ENCODE measurements around the gene DSC2. TPM values are rescaled to one million over a fixed set of nuclear protein-coding genes. Genes with fewer than 3 reads are reported as not detected.

DSC2 gene
- total and polyA plus RNA-seq, 2 donors (not counting 3 experiments of a cell fraction or from before 2014, with no cell fraction given): under 0.01 TPM; not detected in 1

DNA sequence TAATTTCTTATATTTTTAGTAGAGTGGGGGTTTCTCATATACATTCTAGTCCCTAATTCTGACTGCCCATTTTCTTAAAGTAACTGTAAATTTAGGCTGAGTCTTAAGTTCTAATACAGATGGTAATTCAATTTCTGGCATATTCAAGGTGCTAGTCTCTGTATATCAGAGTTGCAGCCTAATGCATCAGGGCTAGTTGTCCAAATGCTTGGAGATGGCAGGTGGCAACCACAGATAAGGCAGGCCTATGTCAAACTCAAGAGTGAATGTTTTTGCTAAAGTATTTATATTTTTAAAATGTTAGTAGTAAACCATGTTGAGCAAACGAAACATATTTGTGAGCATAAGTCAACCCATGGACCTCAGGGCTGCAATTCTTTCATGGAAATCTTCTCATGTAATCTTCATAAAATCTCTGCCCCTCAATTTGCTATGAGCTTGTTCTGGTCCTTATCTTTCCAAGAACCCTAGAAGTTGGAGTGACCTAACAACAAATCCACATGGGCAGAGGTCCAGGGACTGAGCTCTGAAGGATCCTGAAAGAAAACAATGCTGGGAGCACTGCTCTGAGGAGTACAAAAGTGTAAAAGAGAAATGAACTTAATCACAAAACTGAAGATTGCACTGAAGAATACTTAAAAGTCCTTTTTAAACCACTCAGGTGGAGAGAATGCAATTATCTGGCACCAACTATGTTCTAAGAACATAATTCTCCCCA, 27.3 kb upstream of the DSC2 start:
- intact Hi-C loops (cut with micrococcal nuclease) (no loop called here), dilution Hi-C loops (cut with MboI; ENCODE audit: extremely low pct_ligation_motif_present, low sequenced_read_pairs) (no loop called here)
- Histone ChIP-seq H3K36me3 (ENCODE audit: control insufficient read depth in 2 of 2, extremely low read depth in 1 of 2, insufficient read depth in 2 of 2, low read length in 2 of 2) (no peaks in the 10 kb centered on the region), H3K4me2 (ENCODE audit: insufficient read depth, low read length) (no peak overlapping the region), H3K4me3 (replicated peaks in 1 of 3; ENCODE audit: insufficient read depth in 1 of 3, low read depth in 1 of 3, low read length in 3 of 3) (no peak overlapping the region), H3K4me1 (ENCODE audit: control insufficient read depth, extremely low read depth, insufficient read depth, low read length) (no peaks in the 10 kb centered on the region), H2AFZ (ENCODE audit: low read depth, low read length) (no peak overlapping the region), H3K79me2 (ENCODE audit: control insufficient read depth, insufficient read depth, low read length) (no peaks in the 10 kb centered on the region), H3K9ac (replicated peaks; ENCODE audit: extremely low read depth, insufficient read depth, low read length) (no peak overlapping the region), H3K9me1 (replicated peaks; ENCODE audit: control insufficient read depth, extremely low read depth, insufficient read depth, low read length) (no peaks in the 10 kb centered on the region), H3K27me3 (ENCODE audit: control insufficient read depth in 2 of 2, insufficient read depth in 2 of 2, low read length in 2 of 2) (no peaks in the 10 kb centered on the region), H3K27ac (ENCODE audit: insufficient read depth, low read depth, low read length) (no peak overlapping the region), H3K9me3 (replicated peaks; ENCODE audit: control insufficient read depth, insufficient read depth, low read length) (no peaks in the 10 kb centered on the region), H4K20me1 (replicated peaks; ENCODE audit: control insufficient read depth, extremely low read depth, insufficient read depth, low read length) (no peaks in the 10 kb centered on the region)
- BruUV-seq (replicated peaks): no TSS peak
- no peak for DNase-seq (ENCODE audit: low read depth, low spot score)
- POLR2A ChIA-PET: no interaction called here
- no peak for TF ChIP-seq POLR2A (IDR thresholded peaks at IDR 0.05; ENCODE audit: low read depth, low read length)
- TF ChIP-seq FOS (IDR thresholded peaks at IDR 0.05; ENCODE audit: borderline replicate concordance, insufficient read depth, low read length): no peak
- no peak for TF ChIP-seq JUN (IDR thresholded peaks at IDR 0.05; ENCODE audit: borderline replicate concordance, insufficient read depth, insufficient read length, low read depth)
- no peak for TF ChIP-seq POLR2AphosphoS5 (IDR thresholded peaks at IDR 0.05; ENCODE audit: insufficient read depth, low read depth, low read length)
- no peak for TF ChIP-seq EZH2 (IDR thresholded peaks at IDR 0.05; ENCODE audit: borderline replicate concordance, low read depth, low read length, severe bottlenecking)
- no peak for TF ChIP-seq GATA2 (IDR thresholded peaks at IDR 0.05; ENCODE audit: insufficient read depth, insufficient read length, low read depth, low read length)
- CTCF ChIA-PET: no interaction called here
- FAIRE-seq: no peak

GRCh38 chr18:31125878-31126277, 23.7 kb upstream of the DSC2 start:
- no TSS peak for BruUV-seq (replicated peaks)
- intact Hi-C loops (cut with micrococcal nuclease): no loop called here

More at GRCh38 chr18:31125878-31126277, 23.7 kb upstream of the DSC2 start:
- Histone ChIP-seq H3K9me3 (replicated peaks; ENCODE audit: control insufficient read depth, insufficient read depth, low read length) (no peaks in the 10 kb centered on the region), H4K20me1 (replicated peaks; ENCODE audit: control insufficient read depth, extremely low read depth, insufficient read depth, low read length) (no peaks in the 10 kb centered on the region), H3K9ac (replicated peaks; ENCODE audit: extremely low read depth, insufficient read depth, low read length) (no peak overlapping the region), H3K4me1 (ENCODE audit: control insufficient read depth, extremely low read depth, insufficient read depth, low read length) (no peaks in the 10 kb centered on the region), H3K4me2 (ENCODE audit: insufficient read depth, low read length) (no peak overlapping the region), H3K4me3 (replicated peaks in 1 of 3; ENCODE audit: insufficient read depth in 1 of 3, low read depth in 1 of 3, low read length in 3 of 3) (no peak overlapping the region), H3K27ac (ENCODE audit: insufficient read depth, low read depth, low read length) (no peak overlapping the region), H3K36me3 (ENCODE audit: control insufficient read depth in 2 of 2, extremely low read depth in 1 of 2, insufficient read depth in 2 of 2, low read length in 2 of 2) (no peaks in the 10 kb centered on the region), H3K79me2 (ENCODE audit: control insufficient read depth, insufficient read depth, low read length) (no peaks in the 10 kb centered on the region), H3K27me3 (ENCODE audit: control insufficient read depth in 2 of 2, insufficient read depth in 2 of 2, low read length in 2 of 2) (no peaks in the 10 kb centered on the region), H3K9me1 (replicated peaks; ENCODE audit: control insufficient read depth, extremely low read depth, insufficient read depth, low read length) (no peaks in the 10 kb centered on the region), H2AFZ (ENCODE audit: low read depth, low read length) (no peak overlapping the region)
- dilution Hi-C loops (cut with MboI; ENCODE audit: extremely low pct_ligation_motif_present, low sequenced_read_pairs): no loop called here
- ChIA-PET POLR2A (no interaction called here), CTCF (no interaction called here)
- TF ChIP-seq, protein P1, sequence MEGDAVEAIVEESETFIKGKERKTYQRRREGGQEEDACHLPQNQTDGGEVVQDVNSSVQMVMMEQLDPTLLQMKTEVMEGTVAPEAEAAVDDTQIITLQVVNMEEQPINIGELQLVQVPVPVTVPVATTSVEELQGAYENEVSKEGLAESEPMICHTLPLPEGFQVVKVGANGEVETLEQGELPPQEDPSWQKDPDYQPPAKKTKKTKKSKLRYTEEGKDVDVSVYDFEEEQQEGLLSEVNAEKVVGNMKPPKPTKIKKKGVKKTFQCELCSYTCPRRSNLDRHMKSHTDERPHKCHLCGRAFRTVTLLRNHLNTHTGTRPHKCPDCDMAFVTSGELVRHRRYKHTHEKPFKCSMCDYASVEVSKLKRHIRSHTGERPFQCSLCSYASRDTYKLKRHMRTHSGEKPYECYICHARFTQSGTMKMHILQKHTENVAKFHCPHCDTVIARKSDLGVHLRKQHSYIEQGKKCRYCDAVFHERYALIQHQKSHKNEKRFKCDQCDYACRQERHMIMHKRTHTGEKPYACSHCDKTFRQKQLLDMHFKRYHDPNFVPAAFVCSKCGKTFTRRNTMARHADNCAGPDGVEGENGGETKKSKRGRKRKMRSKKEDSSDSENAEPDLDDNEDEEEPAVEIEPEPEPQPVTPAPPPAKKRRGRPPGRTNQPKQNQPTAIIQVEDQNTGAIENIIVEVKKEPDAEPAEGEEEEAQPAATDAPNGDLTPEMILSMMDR (IDR thresholded peaks at IDR 0.05; ENCODE audit: extremely low read depth in 1 of 2, insufficient read depth in 1 of 2, low read depth in 1 of 2, low read length in 2 of 2): no peak
- TF ChIP-seq MYC (IDR thresholded peaks at IDR 0.05; ENCODE audit: low read depth, low read length): no peak
- TF ChIP-seq MAX (IDR thresholded peaks at IDR 0.05; ENCODE audit: insufficient read depth, insufficient read length): no peak
- no peak for TF ChIP-seq FOS (IDR thresholded peaks at IDR 0.05; ENCODE audit: borderline replicate concordance, insufficient read depth, low read length)
- no peak for TF ChIP-seq POLR2AphosphoS5 (IDR thresholded peaks at IDR 0.05; ENCODE audit: insufficient read depth, low read depth, low read length)
- TF ChIP-seq POLR2A (IDR thresholded peaks at IDR 0.05; ENCODE audit: low read depth, low read length): no peak
- TF ChIP-seq GATA2 (IDR thresholded peaks at IDR 0.05; ENCODE audit: insufficient read depth, insufficient read length, low read depth, low read length): no peak
- TF ChIP-seq JUN (IDR thresholded peaks at IDR 0.05; ENCODE audit: borderline replicate concordance, insufficient read depth, insufficient read length, low read depth): no peak
- TF ChIP-seq EZH2 (IDR thresholded peaks at IDR 0.05; ENCODE audit: borderline replicate concordance, low read depth, low read length, severe bottlenecking): no peak
- no peak for FAIRE-seq
- DNase-seq (ENCODE audit: low read depth, low spot score): no peak
